Uterus (tissue), 2 donors: ENCODE measurements around the gene SLC4A1.

Experiments used
- CTCF ChIP-seq, 4 experiments: fragments of 200-600 bp in 2 of 4; fragments of 450-650 bp in 2 of 4; sonication (generic) in 2 of 4; IDR thresholded peaks; one replicate each; pipeline ENCODE4 v1.5.1; 2016 to 2019; ENCODE audit warnings: antibody characterized with exemption in 4 of 4, mild to moderate bottlenecking in 2 of 4, moderate library complexity in 1 of 4
- POLR2A ChIP-seq, 2 donors: fragments of 450-650 bp; IDR thresholded peaks; one replicate each; pipeline ENCODE4 v1.6.1; 2016; ENCODE audit warnings: antibody characterized with exemption in 2 of 2, mild to moderate bottlenecking in 1 of 2, moderate library complexity in 1 of 2

GRCh38 chr17:44312396-44313104 lies 44.6 kb upstream of the SLC4A1 start:
- TF ChIP-seq POLR2A (IDR thresholded peaks at IDR 0.05) = no peak
- TF ChIP-seq CTCF (IDR thresholded peaks at IDR 0.05) = no peak
